CD4-positive, alpha-beta T cell treated with Interleukin-1 beta for 1 hour (primary cell): ENCODE results near the gene PCDHGA4.
"Not testable (repeated sequence)": the region's sequence is repeated elsewhere in the genome, so short reads cannot be mapped to it uniquely, and the experiment has no call there.

Experiments used
- DNase-seq, 2 donors: peaks; one replicate each; pipeline ENCODE4 v3.0.0-alpha.2; 2020 to 2022

The PCDHGA4 gene

GRCh38 chr5:141349917-141350619 lies 4.8 kb upstream of the PCDHGA4 start, which contains the start of gene PCDHGB1:
PCDHGB1 (plus strand) TSS chr5:141350099; CDS start chr5:141350261, 162 bp downstream.
- DNase-seq = peak; percentile 18 to 46

DNA sequence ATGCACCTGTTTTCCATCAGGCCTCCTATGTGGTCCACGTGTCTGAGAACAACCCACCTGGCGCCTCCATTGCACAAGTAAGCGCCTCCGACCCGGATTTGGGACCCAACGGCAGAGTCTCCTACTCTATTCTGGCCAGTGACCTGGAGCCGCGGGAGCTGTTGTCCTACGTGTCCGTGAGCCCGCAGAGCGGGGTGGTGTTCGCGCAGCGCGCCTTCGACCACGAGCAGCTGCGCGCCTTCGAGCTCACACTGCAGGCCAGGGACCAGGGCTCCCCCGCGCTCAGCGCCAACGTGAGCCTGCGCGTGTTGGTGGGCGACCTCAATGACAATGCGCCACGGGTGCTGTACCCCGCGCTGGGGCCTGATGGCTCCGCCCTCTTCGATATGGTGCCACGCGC lies 3.2 kb upstream of the PCDHGA4 start:
- DNase-seq = no peak

- DNase-seq = no peak
Observed at GRCh38 chr5:141355641-141356040, 820 bp downstream of the PCDHGA4 start.

GRCh38 chr5:141356133-141356532 lies 1.3 kb downstream of the PCDHGA4 start:
- DNase-seq = no peak

DNA sequence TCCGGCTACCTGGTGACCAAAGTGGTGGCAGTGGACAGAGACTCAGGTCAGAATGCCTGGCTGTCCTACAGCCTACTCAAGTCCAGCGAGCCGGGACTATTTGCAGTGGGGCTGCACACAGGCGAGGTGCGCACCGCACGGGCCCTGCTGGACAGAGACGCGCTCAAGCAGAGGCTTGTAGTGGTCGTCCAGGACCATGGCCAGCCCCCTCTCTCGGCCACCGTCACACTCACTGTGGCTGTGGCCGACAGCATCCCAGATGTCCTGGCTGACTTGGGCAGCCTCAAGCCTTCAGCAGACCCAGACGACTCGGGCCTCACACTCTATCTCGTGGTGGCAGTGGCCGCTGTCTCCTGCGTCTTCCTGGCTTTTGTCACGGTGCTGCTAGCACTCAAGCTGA lies 2.1 kb downstream of the PCDHGA4 start:
- DNase-seq = no peak

DNA sequence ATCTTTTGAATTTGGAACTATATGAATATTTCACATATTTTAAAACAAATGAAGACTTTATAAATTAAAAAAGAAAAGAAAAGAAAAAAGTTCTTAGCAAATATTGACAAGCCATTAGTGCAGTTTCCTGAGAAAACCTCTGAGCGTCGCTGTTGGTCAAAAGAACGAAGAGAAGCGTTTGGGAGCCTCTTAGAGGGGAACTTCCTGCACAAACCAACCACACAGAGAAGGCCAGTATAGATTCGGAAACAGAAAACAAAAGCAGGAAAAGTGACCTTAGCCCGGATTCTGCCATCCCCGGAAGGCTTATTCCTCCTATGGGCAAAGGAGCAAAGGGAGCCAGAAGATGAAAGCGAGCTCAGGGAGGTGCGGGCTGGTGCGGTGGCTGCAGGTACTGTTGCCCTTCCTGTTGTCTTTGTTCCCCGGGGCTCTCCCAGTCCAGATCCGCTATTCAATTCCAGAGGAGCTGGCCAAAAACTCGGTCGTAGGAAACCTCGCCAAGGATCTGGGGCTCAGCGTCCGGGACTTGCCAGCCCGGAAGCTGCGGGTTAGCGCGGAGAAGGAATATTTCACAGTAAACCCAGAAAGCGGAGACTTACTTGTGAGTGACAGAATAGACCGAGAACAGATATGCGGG lies 5.1 kb downstream of the PCDHGA4 start, which contains the start of gene PCDHGB2:
TSS of gene PCDHGB2 (plus strand) at position 205 of the 637 bp plus-strand sequence. CDS start at position 347, 142 bp downstream.
- peak in 1 of 2 donors; percentile 41 for DNase-seq

GRCh38 chr5:141360685-141361084 lies 5.9 kb downstream of the PCDHGA4 start:
- no peak for DNase-seq

GRCh38 chr5:141362719-141363118 lies 7.9 kb downstream of the PCDHGA4 start:
- no peak for DNase-seq

- DNase-seq = no peak
Observed at GRCh38 chr5:141363952-141364660, 9.3 kb downstream of the PCDHGA4 start, which contains the start of gene PCDHGA5. PCDHGA5 (plus strand) TSS chr5:141364162; CDS start chr5:141364331, 169 bp downstream.

DNA sequence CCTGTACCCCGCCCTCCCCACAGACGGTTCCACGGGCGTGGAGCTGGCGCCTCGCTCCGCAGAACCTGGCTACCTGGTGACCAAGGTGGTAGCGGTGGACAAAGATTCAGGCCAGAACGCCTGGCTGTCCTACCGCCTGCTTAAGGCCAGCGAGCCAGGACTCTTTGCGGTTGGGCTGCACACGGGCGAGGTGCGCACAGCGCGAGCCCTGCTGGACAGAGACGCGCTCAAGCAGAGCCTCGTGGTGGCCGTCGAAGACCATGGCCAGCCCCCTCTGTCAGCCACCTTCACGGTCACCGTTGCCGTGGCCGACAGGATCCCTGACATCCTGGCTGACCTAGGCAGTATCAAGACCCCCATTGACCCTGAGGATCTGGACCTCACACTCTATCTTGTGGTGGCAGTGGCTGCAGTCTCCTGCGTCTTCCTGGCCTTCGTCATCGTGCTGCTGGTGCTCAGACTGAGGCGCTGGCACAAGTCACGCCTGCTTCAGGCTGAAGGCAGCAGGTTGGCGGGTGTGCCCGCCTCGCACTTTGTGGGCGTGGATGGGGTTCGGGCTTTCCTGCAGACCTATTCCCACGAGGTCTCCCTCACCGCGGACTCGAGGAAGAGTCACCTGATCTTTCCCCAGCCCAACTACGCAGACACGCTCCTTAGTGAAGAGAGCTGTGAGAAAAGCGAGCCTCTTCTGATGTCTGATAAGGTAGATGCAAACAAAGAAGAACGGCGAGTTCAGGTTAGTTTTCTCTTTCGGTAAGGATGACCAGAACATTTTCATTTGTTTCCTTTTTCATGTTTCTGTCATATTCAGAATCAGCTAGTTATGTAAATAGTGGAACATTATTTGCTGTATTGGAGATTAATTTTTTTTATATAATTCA lies 11.4 kb downstream of the PCDHGA4 start:
- no peak for DNase-seq

GRCh38 chr5:141369994-141370848 lies 15.4 kb downstream of the PCDHGA4 start, which contains the start of gene PCDHGB3:
PCDHGB3 (plus strand) TSS chr5:141370242; CDS start chr5:141370395, 153 bp downstream.
- DNase-seq = peak; percentile 33 to 40

GRCh38 chr5:141371572-141372475 lies 17.0 kb downstream of the PCDHGA4 start:
- DNase-seq = no peak

GRCh38 chr5:141373673-141374317 lies 19.0 kb downstream of the PCDHGA4 start, which contains the start of gene PCDHGA6:
PCDHGA6 (plus strand) TSS chr5:141373891; CDS start chr5:141374084, 193 bp downstream.
- no peak for DNase-seq

DNA sequence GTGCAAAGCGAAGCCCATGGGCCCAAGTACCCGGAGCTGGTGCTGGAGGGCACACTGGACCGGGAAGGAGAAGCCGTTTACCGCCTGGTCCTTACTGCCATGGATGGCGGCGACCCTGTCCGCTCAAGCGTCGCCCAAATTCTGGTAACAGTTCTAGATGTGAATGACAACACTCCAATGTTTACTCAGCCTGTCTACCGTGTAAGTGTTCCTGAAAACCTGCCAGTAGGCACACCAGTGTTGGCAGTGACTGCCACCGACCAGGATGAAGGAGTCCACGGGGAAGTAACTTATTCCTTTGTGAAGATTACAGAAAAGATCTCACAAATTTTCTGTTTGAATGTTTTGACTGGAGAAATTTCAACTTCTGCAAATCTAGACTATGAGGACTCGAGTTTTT lies 19.8 kb downstream of the PCDHGA4 start:
- DNase-seq = no peak

- not testable (repeated sequence) for DNase-seq
Observed at GRCh38 chr5:141375444-141376155, 20.8 kb downstream of the PCDHGA4 start.

DNA sequence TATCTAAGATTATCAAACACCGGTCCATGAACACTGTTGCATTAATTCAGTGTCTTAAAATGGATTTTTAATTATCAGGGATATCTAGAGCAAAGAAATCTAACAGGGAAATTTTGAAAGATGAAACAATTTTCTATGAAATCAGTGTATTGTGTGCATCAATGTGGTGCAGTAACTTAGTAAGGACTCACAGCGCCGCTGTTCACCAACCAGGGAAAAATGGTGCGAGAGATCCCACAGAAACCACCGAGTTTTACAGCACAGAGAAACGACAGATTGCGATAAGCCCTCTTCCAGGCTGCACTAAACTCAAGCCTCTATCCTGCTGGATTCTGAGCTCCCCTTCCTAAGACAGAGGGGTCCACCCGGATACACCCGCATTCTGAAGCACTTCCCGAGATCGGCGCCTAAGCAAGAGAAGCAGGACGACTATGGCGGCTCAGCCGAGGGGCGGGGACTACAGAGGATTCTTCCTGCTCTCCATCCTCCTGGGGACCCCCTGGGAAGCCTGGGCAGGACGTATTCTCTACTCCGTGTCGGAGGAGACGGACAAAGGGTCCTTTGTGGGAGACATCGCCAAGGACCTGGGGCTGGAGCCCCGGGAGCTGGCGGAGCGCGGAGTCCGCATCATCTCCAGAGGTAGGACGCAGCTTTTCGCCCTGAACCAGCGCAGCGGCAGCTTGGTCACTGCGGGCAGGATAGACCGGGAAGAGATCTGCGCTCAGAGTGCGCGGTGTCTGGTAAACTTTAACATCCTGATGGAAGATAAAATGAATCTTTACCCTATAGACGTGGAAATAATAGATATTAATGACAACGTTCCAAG lies 27.9 kb downstream of the PCDHGA4 start, which contains the start of gene PCDHGA7:
TSS of gene PCDHGA7 (plus strand) at position 274 of the 826 bp plus-strand sequence. CDS start at position 432, 158 bp downstream.
- DNase-seq = no peak

DNA sequence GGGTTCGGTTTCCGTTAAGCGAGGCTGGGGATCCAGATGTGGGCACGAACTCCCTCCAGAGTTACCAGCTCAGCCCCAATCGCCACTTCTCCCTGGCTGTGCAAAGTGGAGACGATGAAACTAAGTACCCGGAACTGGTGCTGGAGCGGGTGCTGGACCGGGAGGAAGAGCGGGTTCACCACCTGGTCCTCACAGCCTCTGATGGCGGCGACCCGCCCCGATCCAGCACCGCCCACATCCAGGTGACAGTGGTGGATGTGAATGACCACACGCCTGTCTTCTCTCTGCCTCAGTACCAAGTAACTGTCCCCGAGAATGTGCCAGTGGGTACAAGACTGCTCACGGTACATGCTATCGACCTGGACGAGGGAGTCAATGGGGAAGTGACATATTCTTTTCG lies 28.5 kb downstream of the PCDHGA4 start:
- no peak for DNase-seq
